Activated T-helper 2 cell treated with anti-CD3 and anti-CD28 coated beads, Interferon-gamma antibody, Interleukin-2, Interleukin-4, amounts not matched to agents 10 μg/mL and 5 μg/mL and 100 μg/mL, durations not matched to agents 14 hours and 24 hours and 36 hours (primary cell): ENCODE results near the gene EIF3L. TPM values are rescaled to one million over a fixed set of nuclear protein-coding genes. Genes with fewer than 3 reads are reported as not detected.
A peak's percentile ranks its signal among the peaks of the same experiment; 100 is the strongest.

Experiments
- DNase-seq: peaks from one replicate; pipeline ENCODE4 v3.0.0; 2021; ENCODE audit warnings: low spot score
- H3K27ac Mint-ChIP-seq: one replicate; pipeline ENCODE4 v1.8.0; 2021; ENCODE audit warnings: mixed read lengths
- H3K27me3 Mint-ChIP-seq: one replicate; pipeline ENCODE4 v1.8.0; 2021; ENCODE audit warnings: low read depth, mixed read lengths
- H3K36me3 Mint-ChIP-seq: one replicate; pipeline ENCODE4 v1.8.0; 2021; ENCODE audit warnings: low read depth, mixed read lengths
- H3K4me1 Mint-ChIP-seq: one replicate; pipeline ENCODE4 v1.8.0; 2021; ENCODE audit warnings: low read depth, mixed read lengths
- H3K4me3 Mint-ChIP-seq: one replicate; pipeline ENCODE4 v1.8.0; 2021; ENCODE audit warnings: low read depth, mild to moderate bottlenecking, moderate library complexity, mixed read lengths
- H3K9me3 Mint-ChIP-seq: one replicate; pipeline ENCODE4 v1.8.0; 2021; ENCODE audit warnings: mixed read lengths
- intact Hi-C: fragments of 100-400 bp; cut with micrococcal nuclease; formaldehyde crosslinking; loops from one replicate; pipeline ENCODE4 v1.15.1; 2023
- total RNA-seq: library from RNA; stranded (reverse); gene quantifications from 2 replicates; pipeline ENCODE4 v1.2.3, GENCODE V29; 2022

The EIF3L gene
- total RNA-seq, 1 donor from 2014 or later, result 480 TPM

DNA sequence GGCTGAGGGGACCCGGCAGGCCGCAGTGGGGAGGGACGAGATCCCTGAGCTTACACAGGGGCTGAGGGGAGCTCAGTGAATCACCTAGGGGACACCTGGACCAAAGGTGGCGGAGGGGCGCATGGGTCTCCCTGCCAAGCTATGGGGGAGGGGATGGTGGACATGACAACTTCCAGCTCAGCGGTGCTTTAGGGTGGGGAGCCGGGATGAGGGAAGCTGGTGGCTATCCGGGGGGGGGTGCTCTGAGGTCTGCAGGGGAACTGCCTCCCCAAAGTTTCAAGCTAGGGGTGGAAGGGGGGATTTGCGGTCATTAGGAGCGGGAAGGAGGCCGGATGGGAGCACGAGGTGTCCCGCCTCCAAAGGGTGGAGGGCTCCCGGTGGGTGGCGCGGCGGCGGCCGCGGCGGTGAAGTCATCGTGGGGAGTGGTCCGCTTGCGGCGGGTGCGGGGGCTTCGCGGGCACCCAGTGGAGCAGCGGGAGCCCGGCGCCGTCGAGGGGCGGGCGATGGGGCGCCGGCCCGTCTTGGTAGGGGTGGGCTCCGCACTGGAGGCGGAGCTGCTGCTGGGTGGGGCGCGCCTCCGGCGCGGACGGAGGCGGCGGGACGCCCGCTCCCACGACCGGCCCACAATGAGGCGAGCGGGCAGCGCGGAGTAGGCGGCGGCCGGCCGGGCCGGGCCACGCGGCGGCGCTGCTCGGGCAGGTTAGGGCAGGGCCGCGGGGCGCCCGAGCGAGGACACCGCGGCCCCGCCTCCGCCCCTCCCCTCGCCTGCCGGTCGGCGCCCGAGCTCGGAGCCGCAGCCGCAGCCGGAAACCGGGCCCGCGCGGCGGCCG, 56.5 kb downstream of the EIF3L start, which contains the start of gene MICALL1:
MICALL1 (plus strand) TSS at position 764 of the 830 bp plus-strand sequence. CDS start 126 bp downstream, outside the sequence.
- Mint-ChIP-seq H3K27me3 (no peaks in the 10 kb centered on the region), H3K9me3 (no peaks in the 10 kb centered on the region), H3K4me1 (peaks cover 22% of the 10 kb centered on the region), H3K27ac (peak within 1 kb of the TSS; percentile 79), H3K4me3 (peak within 1 kb of the TSS; percentile 78), H3K36me3 (no peaks in the 10 kb centered on the region)
- peak; percentile 65 for DNase-seq
- intact Hi-C loops, result no loop called here

DNA sequence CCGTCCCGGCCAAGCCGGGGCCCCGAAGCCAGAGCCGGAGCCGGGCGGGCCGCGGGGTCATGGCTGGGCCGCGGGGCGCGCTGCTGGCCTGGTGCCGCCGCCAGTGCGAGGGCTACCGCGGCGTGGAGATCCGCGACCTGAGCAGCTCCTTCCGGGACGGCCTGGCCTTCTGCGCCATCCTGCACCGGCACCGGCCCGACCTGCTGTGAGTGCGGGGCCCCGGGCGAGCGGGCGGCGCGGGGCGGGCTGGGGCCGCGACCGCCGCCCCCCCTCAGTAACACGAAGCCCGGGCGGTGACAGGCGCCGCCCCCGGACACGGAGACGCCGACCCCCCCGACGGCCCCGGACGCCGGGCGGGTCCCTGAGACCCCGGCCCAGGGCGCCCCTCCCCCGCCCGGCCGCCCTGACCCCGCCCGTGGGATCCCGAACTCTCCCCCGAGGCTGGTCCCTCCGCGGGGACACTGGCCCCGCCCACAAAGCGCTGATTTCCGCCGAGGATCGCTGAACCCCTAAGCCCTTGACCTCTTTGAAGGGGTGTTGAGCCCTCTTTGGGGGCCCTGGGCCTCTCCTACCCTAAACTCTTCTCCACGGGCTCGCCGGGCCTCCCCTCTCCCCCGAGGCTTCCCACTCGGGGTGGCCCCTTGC, 57.3 kb downstream of the EIF3L start:
- intact Hi-C loops, result no loop called here
- H3K36me3 Mint-ChIP-seq, result no peaks in the 10 kb centered on the region
- peak; percentile 27 for DNase-seq
- peak overlapping the region; percentile 78 for H3K4me3 Mint-ChIP-seq
- H3K9me3 Mint-ChIP-seq, result no peaks in the 10 kb centered on the region
- peak overlapping the region; percentile 79 for H3K27ac Mint-ChIP-seq
- H3K27me3 Mint-ChIP-seq, result no peaks in the 10 kb centered on the region
- peaks cover 22% of the 10 kb centered on the region for H3K4me1 Mint-ChIP-seq

- Mint-ChIP-seq H3K4me1 (peaks cover 22% of the 10 kb centered on the region), H3K27me3 (no peaks in the 10 kb centered on the region), H3K4me3 (peak overlapping the region; percentile 78), H3K36me3 (no peaks in the 10 kb centered on the region), H3K9me3 (no peaks in the 10 kb centered on the region), H3K27ac (peak overlapping the region; percentile 79)
- intact Hi-C loops, result no loop called here
- no peak for DNase-seq
These were observed 58.1 kb downstream of the EIF3L start for GRCh38 chr22:37907036-37907954.

DNA sequence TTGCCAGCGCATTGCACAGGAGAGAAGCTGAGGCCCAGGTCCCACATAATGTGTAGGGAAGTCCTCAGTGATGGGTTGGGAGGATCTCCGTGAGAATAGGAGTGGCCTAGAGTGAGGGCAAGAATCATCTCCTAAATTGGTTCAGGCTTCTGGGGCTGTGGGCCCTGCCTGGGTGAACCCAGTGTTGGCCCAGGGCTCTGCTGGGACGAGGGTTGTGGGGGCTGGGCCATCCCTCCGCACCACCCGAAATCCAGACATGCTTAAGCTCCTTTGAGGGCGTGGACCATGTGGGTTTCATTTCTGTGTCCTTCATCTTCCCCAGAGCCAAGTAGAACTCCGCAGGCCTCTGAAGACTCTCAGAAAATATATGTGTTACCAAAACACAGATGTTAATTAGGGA, 60.5 kb downstream of the EIF3L start:
- Mint-ChIP-seq H3K9me3 (no peaks in the 10 kb centered on the region), H3K4me1 (peaks cover 21% of the 10 kb centered on the region), H3K27me3 (no peaks in the 10 kb centered on the region), H3K36me3 (peaks cover 3% of the 10 kb centered on the region), H3K4me3 (no peak overlapping the region), H3K27ac (no peak overlapping the region)
- no peak for DNase-seq
- intact Hi-C loops, result no loop called here

DNA sequence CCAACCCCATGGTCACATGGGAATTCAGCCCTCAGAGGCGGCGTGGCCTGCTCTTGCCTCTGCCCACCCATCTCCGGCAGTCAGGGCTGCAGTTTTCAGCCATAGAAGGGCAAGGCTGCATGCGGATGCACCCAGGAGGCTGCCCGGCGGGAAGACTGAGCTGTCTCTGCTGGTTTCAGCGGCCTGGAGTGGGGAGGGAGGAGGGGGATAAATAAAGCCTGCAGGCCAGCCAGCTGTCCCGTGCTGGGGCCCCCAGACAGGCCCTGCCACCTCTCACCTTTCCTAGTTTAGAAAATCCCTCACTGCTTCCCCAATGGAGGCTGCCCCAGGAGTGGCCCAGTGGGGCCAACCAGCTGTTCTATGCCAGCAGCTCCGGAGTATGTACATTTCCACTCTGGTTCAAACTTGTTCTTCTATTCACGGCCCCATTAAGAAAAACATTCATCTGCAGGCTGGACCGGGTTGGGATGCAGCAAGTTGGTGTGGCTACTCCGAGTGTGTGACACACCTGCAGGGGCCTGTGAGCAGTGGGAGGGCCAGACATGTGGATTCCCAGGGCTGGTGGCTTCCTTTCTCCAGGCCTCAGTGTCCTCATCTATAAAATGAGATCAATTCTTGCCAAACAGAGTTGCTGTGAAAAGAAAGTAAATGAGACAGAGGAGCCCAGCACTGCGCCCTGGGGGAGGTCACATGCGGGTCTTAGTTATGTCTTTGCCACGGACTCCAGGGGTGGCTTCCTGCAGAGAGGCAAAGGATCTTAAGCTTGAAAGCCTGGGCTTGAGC, 61.9 kb downstream of the EIF3L start:
- intact Hi-C loops, result no loop called here
- no peak overlapping the region for H3K27ac Mint-ChIP-seq

GRCh38 chr22:37911697-37912096, 62.5 kb downstream of the EIF3L start:
- peaks cover 12% of the 10 kb centered on the region for H3K4me1 Mint-ChIP-seq
- H3K9me3 Mint-ChIP-seq, result no peaks in the 10 kb centered on the region
- DNase-seq, result no peak
- intact Hi-C loops, result no loop called here
- no peaks in the 10 kb centered on the region for H3K27me3 Mint-ChIP-seq
- no peak overlapping the region for H3K27ac Mint-ChIP-seq
- peaks cover 3% of the 10 kb centered on the region for H3K36me3 Mint-ChIP-seq
- no peak overlapping the region for H3K4me3 Mint-ChIP-seq

More for the DNA sequence above, 61.9 kb downstream of the EIF3L start:
- no peak for DNase-seq
- H3K36me3 Mint-ChIP-seq, result peaks cover 3% of the 10 kb centered on the region
- H3K9me3 Mint-ChIP-seq, result no peaks in the 10 kb centered on the region
- peaks cover 12% of the 10 kb centered on the region for H3K4me1 Mint-ChIP-seq
- H3K4me3 Mint-ChIP-seq, result no peak overlapping the region
- no peaks in the 10 kb centered on the region for H3K27me3 Mint-ChIP-seq

- H3K27ac Mint-ChIP-seq, result no peak overlapping the region
- no peak for DNase-seq
These were observed 63.0 kb downstream of the EIF3L start for GRCh38 chr22:37912171-37912570.

GRCh38 chr22:37913233-37913721, 64.1 kb downstream of the EIF3L start:
- Mint-ChIP-seq H3K4me1 (no peaks in the 10 kb centered on the region), H3K36me3 (peaks cover 3% of the 10 kb centered on the region), H3K27me3 (no peaks in the 10 kb centered on the region), H3K9me3 (no peaks in the 10 kb centered on the region), H3K4me3 (no peak overlapping the region), H3K27ac (no peak overlapping the region)
- intact Hi-C loops, result no loop called here
- DNase-seq, result no peak

More at GRCh38 chr22:37912171-37912570, 63.0 kb downstream of the EIF3L start:
- Mint-ChIP-seq H3K27me3 (no peaks in the 10 kb centered on the region), H3K4me1 (peaks cover 8% of the 10 kb centered on the region), H3K4me3 (no peak overlapping the region), H3K36me3 (peaks cover 3% of the 10 kb centered on the region), H3K9me3 (no peaks in the 10 kb centered on the region)
- intact Hi-C loops, result no loop called here

- Mint-ChIP-seq H3K9me3 (no peaks in the 10 kb centered on the region), H3K4me1 (peaks cover 5% of the 10 kb centered on the region), H3K4me3 (no peak overlapping the region), H3K27ac (no peak overlapping the region), H3K36me3 (peaks cover 7% of the 10 kb centered on the region), H3K27me3 (no peaks in the 10 kb centered on the region)
- intact Hi-C loops, result no loop called here
- DNase-seq, result no peak
These were observed 67.1 kb downstream of the EIF3L start for GRCh38 chr22:37916311-37916710.

GRCh38 chr22:37917874-37918548, 68.8 kb downstream of the EIF3L start:
- Mint-ChIP-seq H3K27ac (no peak overlapping the region), H3K9me3 (no peaks in the 10 kb centered on the region), H3K36me3 (peaks cover 10% of the 10 kb centered on the region), H3K27me3 (no peaks in the 10 kb centered on the region), H3K4me3 (no peak overlapping the region), H3K4me1 (peaks cover 5% of the 10 kb centered on the region)
- intact Hi-C loops, result no loop called here
- DNase-seq, result no peak

- H3K4me3 Mint-ChIP-seq, result no peak overlapping the region
- intact Hi-C loops, result no loop called here
- DNase-seq, result no peak
- H3K36me3 Mint-ChIP-seq, result peaks cover 11% of the 10 kb centered on the region
- H3K27ac Mint-ChIP-seq, result no peak overlapping the region
- peaks cover 5% of the 10 kb centered on the region for H3K4me1 Mint-ChIP-seq
- H3K9me3 Mint-ChIP-seq, result no peaks in the 10 kb centered on the region
- no peaks in the 10 kb centered on the region for H3K27me3 Mint-ChIP-seq
These were observed 69.5 kb downstream of the EIF3L start for GRCh38 chr22:37918580-37919270.
